Prostate gland (tissue), 2 donors: ENCODE measurements around the gene ZMIZ1.

Experiments
- POLR2AphosphoS5 ChIP-seq: sonication (generic); formaldehyde crosslinking; IDR thresholded peaks from one replicate; pipeline ENCODE4 v1.6.1; 2017; ENCODE audit warnings: antibody characterized with exemption
- TF ChIP-seq, protein P1 (sequence below), 4 experiments: fragments of 200-600 bp in 2 of 4; fragments of 450-650 bp in 2 of 4; sonication (generic) in 2 of 4; IDR thresholded peaks; 1 replicate in 3 of 4; 2 replicates in 1 of 4; pipeline ENCODE4 v1.5.1; 2016 to 2019; ENCODE audit warnings: antibody characterized with exemption in 4 of 4, mild to moderate bottlenecking in 2 of 4, moderate library complexity in 2 of 4

DNA sequence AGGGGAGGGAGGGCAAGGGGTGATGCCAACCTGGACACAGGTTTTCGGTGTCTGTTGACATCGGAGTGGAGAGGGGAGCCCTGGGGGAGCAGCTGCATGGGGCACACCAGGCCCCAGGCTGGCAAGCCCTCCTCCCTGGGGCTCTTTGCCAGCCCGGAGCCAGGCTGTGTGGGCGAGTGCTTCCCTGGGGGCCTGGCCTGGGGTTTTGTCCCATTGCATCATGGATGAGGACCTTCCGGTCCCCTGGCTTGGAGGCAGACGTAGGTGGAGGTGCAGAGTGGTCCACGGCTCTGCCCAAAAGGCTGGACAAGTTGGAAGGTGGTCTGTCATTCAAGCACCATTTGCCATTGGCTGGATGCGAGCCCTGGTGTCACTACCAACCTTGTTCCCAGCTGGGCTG is 34.8 kb downstream of the ZMIZ1 start:
- TF ChIP-seq, protein P1, sequence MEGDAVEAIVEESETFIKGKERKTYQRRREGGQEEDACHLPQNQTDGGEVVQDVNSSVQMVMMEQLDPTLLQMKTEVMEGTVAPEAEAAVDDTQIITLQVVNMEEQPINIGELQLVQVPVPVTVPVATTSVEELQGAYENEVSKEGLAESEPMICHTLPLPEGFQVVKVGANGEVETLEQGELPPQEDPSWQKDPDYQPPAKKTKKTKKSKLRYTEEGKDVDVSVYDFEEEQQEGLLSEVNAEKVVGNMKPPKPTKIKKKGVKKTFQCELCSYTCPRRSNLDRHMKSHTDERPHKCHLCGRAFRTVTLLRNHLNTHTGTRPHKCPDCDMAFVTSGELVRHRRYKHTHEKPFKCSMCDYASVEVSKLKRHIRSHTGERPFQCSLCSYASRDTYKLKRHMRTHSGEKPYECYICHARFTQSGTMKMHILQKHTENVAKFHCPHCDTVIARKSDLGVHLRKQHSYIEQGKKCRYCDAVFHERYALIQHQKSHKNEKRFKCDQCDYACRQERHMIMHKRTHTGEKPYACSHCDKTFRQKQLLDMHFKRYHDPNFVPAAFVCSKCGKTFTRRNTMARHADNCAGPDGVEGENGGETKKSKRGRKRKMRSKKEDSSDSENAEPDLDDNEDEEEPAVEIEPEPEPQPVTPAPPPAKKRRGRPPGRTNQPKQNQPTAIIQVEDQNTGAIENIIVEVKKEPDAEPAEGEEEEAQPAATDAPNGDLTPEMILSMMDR (IDR thresholded peaks at IDR 0.05): no peak
- TF ChIP-seq POLR2AphosphoS5: no peak
